Tibial nerve (tissue), 4 donors: ENCODE results near the gene ABCB1.

ENCODE experiments used
- EP300 ChIP-seq, 2 donors: sonication (generic); formaldehyde crosslinking; IDR thresholded peaks; one replicate each; pipeline ENCODE4 v1.6.1; 2017; ENCODE audit warnings: antibody characterized with exemption in 2 of 2, mild to moderate bottlenecking in 1 of 2
- POLR2A ChIP-seq, 2 donors: fragments of 450-650 bp; IDR thresholded peaks; one replicate each; pipeline ENCODE4 v1.6.1; 2017; ENCODE audit warnings: antibody characterized with exemption in 2 of 2, mild to moderate bottlenecking in 2 of 2, moderate library complexity in 2 of 2
- TF ChIP-seq, protein P1 (sequence below), 5 experiments: fragments of 200-600 bp in 3 of 5; fragments of 450-650 bp in 2 of 5; sonication (generic) in 3 of 5; IDR thresholded peaks; one replicate each; pipeline ENCODE4 v1.5.1; 2016 to 2019; ENCODE audit warnings: antibody characterized with exemption in 5 of 5, mild to moderate bottlenecking in 3 of 5, moderate library complexity in 2 of 5

DNA sequence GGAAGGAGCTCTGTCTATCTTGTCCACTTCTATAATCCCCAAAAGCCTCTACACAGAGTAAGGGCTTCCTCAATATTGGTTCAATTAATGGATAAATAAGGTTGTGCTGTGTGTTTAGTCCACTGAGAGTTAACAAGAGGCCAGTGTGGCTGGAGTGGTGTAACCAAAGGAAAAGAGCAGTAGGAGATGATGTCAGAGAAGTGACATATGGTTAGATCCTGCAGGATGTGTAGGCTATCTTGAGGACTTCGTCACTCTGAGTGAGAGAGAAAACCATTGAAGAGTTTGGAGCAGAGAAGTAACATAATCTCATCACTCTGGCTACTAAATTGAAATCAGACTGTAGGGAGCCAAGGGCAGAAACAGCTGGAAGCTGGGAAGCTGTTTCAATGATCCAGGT, 14.5 kb upstream of the ABCB1 start:
- TF ChIP-seq, protein P1, sequence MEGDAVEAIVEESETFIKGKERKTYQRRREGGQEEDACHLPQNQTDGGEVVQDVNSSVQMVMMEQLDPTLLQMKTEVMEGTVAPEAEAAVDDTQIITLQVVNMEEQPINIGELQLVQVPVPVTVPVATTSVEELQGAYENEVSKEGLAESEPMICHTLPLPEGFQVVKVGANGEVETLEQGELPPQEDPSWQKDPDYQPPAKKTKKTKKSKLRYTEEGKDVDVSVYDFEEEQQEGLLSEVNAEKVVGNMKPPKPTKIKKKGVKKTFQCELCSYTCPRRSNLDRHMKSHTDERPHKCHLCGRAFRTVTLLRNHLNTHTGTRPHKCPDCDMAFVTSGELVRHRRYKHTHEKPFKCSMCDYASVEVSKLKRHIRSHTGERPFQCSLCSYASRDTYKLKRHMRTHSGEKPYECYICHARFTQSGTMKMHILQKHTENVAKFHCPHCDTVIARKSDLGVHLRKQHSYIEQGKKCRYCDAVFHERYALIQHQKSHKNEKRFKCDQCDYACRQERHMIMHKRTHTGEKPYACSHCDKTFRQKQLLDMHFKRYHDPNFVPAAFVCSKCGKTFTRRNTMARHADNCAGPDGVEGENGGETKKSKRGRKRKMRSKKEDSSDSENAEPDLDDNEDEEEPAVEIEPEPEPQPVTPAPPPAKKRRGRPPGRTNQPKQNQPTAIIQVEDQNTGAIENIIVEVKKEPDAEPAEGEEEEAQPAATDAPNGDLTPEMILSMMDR (IDR thresholded peaks at IDR 0.05), result no peak
- no peak for TF ChIP-seq POLR2A (IDR thresholded peaks at IDR 0.05)
- no peak for TF ChIP-seq EP300 (IDR thresholded peaks at IDR 0.05)
